Measurements from ENCODE around the gene IL12RB1. TPM values are rescaled to one million over a fixed set of nuclear protein-coding genes. Genes with fewer than 3 reads are reported as not detected.

IL12RB1 gene
- total RNA-seq, 3 donors from 2014 or later (not counting 1 experiment from before 2014, with no cell fraction given) = 90.1 to 105 (median 95.7) TPM

DNA sequence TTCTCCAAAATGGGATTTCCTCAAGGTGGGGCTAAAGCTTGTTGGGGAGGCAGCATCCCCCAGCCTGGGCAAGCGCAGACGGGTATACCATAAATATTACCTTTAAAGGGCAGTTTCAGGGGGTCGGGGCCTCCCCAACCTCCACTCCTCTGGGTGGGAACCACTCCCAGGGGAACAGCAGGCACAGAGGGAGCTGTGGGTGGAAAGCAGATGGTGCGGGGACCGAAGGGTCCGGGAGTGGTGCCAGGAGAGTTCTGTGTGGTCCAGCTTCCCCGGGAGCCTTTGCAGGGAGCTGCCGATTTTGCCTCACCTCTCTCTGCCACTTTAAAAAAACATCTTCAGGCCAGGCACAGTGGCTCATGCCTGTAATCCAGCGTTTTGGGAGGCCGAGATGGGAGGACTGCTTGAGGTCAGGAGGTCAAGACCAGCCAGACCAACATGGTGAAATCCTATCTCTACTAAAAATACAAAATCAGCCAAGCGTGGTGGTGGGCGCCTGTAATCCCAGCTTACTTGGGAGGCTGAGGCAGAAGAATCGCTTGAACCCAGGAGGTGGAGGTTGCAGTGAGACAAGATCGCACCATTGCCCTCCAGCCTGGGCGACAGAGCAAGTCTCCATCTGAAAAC, 16.3 kb upstream of the IL12RB1 start:
- Mint-ChIP-seq H3K9me3 (no peaks in the 10 kb centered on the region), H3K4me3 (no peak overlapping the region), H3K4me1 (peaks cover 18 to 29% of the 10 kb centered on the region in 2 donors), H3K36me3 (no peaks in the 10 kb centered on the region), H3K27ac (peak overlapping the region in 1 of 2 donors; percentile 51), H3K27me3 (ENCODE audit: low read depth in 2 of 2) (no peaks in the 10 kb centered on the region)
- Histone ChIP-seq H3K4me3 (ENCODE audit: low read length) (no peak overlapping the region), H3K4me1 (ENCODE audit: control insufficient read depth, insufficient read depth, low read length) (peaks cover 48% of the 10 kb centered on the region), H3K27ac (ENCODE audit: low read length) (no peak overlapping the region), H3K27me3 (ENCODE audit: control insufficient read depth, insufficient read depth, low read length) (no peaks in the 10 kb centered on the region), H3K36me3 (ENCODE audit: control insufficient read depth, insufficient read depth, low read length) (no peaks in the 10 kb centered on the region), H3K9me3 (ENCODE audit: control insufficient read depth, insufficient read depth, low read length) (no peaks in the 10 kb centered on the region)
- intact Hi-C loops (cut with micrococcal nuclease) = no loop called here
- DNase-seq = no peak
- no peak for ATAC-seq
- TF ChIP-seq, protein P1, sequence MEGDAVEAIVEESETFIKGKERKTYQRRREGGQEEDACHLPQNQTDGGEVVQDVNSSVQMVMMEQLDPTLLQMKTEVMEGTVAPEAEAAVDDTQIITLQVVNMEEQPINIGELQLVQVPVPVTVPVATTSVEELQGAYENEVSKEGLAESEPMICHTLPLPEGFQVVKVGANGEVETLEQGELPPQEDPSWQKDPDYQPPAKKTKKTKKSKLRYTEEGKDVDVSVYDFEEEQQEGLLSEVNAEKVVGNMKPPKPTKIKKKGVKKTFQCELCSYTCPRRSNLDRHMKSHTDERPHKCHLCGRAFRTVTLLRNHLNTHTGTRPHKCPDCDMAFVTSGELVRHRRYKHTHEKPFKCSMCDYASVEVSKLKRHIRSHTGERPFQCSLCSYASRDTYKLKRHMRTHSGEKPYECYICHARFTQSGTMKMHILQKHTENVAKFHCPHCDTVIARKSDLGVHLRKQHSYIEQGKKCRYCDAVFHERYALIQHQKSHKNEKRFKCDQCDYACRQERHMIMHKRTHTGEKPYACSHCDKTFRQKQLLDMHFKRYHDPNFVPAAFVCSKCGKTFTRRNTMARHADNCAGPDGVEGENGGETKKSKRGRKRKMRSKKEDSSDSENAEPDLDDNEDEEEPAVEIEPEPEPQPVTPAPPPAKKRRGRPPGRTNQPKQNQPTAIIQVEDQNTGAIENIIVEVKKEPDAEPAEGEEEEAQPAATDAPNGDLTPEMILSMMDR (IDR thresholded peaks at IDR 0.05) = no peak
- 95% methylated on average over 12 of the region's 15 CpGs for WGBS (ENCODE audit: insufficient coverage)

DNA sequence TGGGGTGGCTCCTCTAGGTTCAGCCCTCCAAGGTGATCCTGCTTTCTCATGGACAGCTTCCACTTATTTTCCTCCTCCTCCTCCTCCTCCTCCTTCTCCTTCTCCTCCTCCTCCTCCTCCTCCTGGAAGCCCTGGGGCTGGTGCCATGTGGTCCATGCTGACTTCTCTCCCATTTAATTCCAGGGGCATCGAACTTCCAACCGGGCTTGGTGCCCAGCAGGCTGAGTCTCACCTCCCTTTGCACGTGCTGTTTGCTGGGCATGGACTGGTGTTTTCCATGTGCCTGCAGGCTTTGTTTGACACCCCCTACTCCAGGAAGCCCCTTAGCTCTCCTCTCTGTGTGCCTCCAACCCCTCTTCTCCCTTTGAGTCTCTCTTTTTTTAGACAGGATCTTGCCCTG, 14.5 kb upstream of the IL12RB1 start:
- intact Hi-C loops (cut with micrococcal nuclease) = no loop called here
- no peak overlapping the region for H3K27ac Mint-ChIP-seq
- Histone ChIP-seq H3K9me3 (ENCODE audit: control insufficient read depth, insufficient read depth, low read length) (no peaks in the 10 kb centered on the region), H3K4me1 (ENCODE audit: control insufficient read depth, insufficient read depth, low read length) (peaks cover 47% of the 10 kb centered on the region), H3K36me3 (ENCODE audit: control insufficient read depth, insufficient read depth, low read length) (no peaks in the 10 kb centered on the region), H3K4me3 (ENCODE audit: low read length) (no peak overlapping the region), H3K27me3 (ENCODE audit: control insufficient read depth, insufficient read depth, low read length) (no peaks in the 10 kb centered on the region), H3K27ac (ENCODE audit: low read length) (no peak overlapping the region)
- H3K9me3 Mint-ChIP-seq = no peaks in the 10 kb centered on the region
- peak overlapping the region; percentile 50 for H3K4me3 Mint-ChIP-seq
- TF ChIP-seq, protein P1 (IDR thresholded peaks at IDR 0.05) = no peak
- H3K36me3 Mint-ChIP-seq = no peaks in the 10 kb centered on the region
- H3K4me1 Mint-ChIP-seq = peaks cover 18 to 33% of the 10 kb centered on the region in 2 donors
- 97% methylated on average over 3 of the region's 3 CpGs for WGBS (ENCODE audit: insufficient coverage)
- DNase-seq (no peak), ATAC-seq (no peak)
- no peaks in the 10 kb centered on the region for H3K27me3 Mint-ChIP-seq (ENCODE audit: low read depth in 2 of 2)

DNA sequence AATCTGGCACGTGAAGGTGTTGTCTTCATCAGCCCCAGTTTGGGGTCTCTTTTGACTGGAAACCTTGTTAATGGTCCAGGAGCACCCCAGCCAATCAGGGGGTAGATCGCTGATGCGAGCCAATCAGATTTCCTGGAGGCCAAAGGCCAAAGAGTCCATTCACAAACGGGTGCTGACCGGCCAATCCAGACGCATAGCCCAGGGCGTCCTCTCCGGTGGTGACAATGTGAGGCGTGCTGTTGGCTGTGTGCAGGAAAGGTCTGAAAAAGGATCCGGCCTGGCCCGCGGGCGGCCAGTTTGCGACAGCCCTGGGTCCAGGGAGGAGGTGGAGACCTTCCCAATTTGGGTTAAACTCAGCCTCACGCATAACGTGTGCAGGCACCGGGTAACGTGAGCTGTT, 14.0 kb upstream of the IL12RB1 start:
- H3K27ac Mint-ChIP-seq = no peak overlapping the region
- no peak overlapping the region for H3K4me3 Mint-ChIP-seq
- no peak overlapping the region for H3K4me3 ChIP-seq (ENCODE audit: low read length)
- H3K4me1 Mint-ChIP-seq = peaks cover 18 to 33% of the 10 kb centered on the region in 2 donors
- intact Hi-C loops (cut with micrococcal nuclease) = no loop called here
- ATAC-seq (no peak), DNase-seq (no peak)
- H3K27me3 Mint-ChIP-seq (ENCODE audit: low read depth in 2 of 2) = no peaks in the 10 kb centered on the region
- no peaks in the 10 kb centered on the region for H3K9me3 Mint-ChIP-seq
- H3K36me3 ChIP-seq (ENCODE audit: control insufficient read depth, insufficient read depth, low read length) = no peaks in the 10 kb centered on the region
- no peak overlapping the region for H3K27ac ChIP-seq (ENCODE audit: low read length)
- H3K4me1 ChIP-seq (ENCODE audit: control insufficient read depth, insufficient read depth, low read length) = peaks cover 47% of the 10 kb centered on the region
- TF ChIP-seq, protein P1 (IDR thresholded peaks at IDR 0.05) = no peak
- H3K27me3 ChIP-seq (ENCODE audit: control insufficient read depth, insufficient read depth, low read length) = no peaks in the 10 kb centered on the region
- H3K9me3 ChIP-seq (ENCODE audit: control insufficient read depth, insufficient read depth, low read length) = no peaks in the 10 kb centered on the region
- H3K36me3 Mint-ChIP-seq = no peaks in the 10 kb centered on the region
- WGBS (ENCODE audit: insufficient coverage) = 95% methylated on average over 18 of the region's 18 CpGs

DNA sequence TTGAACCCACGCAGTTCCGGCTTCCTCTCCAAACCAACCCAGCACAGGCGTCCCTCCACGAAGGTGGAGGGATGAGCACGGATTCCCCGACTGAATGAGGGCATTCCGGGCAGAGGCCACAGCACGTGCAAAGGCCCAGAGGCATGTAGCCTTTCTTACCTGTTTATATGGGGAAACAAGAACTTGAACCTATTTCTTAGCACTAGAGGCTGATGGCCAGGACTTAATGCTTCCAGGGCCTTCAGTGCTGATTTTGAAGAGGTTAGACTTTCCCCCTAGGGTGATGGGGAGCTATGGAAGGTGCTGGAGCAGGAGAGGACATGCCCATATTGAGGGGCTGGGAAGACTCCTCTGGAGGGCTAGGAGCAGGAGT, 12.9 kb upstream of the IL12RB1 start:
- no peaks in the 10 kb centered on the region for H3K36me3 ChIP-seq (ENCODE audit: control insufficient read depth, insufficient read depth, low read length)
- peak overlapping the region; percentile 37 for H3K4me3 ChIP-seq (ENCODE audit: low read length)
- WGBS (ENCODE audit: insufficient coverage) = 74% methylated on average over 8 of the region's 8 CpGs
- intact Hi-C loops (cut with micrococcal nuclease) = no loop called here
- H3K9me3 Mint-ChIP-seq = no peaks in the 10 kb centered on the region
- TF ChIP-seq, protein P1 (IDR thresholded peaks at IDR 0.05) = no peak
- peaks cover 42% of the 10 kb centered on the region for H3K4me1 ChIP-seq (ENCODE audit: control insufficient read depth, insufficient read depth, low read length)
- no peaks in the 10 kb centered on the region for H3K9me3 ChIP-seq (ENCODE audit: control insufficient read depth, insufficient read depth, low read length)
- peak overlapping the region; percentile 85 for H3K4me3 Mint-ChIP-seq
- no peaks in the 10 kb centered on the region for H3K36me3 Mint-ChIP-seq
- ATAC-seq = no peak
- peak overlapping the region; percentile 36 to 87 for H3K27ac Mint-ChIP-seq
- H3K27me3 ChIP-seq (ENCODE audit: control insufficient read depth, insufficient read depth, low read length) = no peaks in the 10 kb centered on the region
- H3K27ac ChIP-seq (ENCODE audit: low read length) = peak overlapping the region; percentile 65
- no peak for DNase-seq
- peaks cover 18 to 30% of the 10 kb centered on the region in 2 donors for H3K4me1 Mint-ChIP-seq
- no peaks in the 10 kb centered on the region for H3K27me3 Mint-ChIP-seq (ENCODE audit: low read depth in 2 of 2)

All from natural killer cell (primary cell).